GM18873 (cell line): ENCODE results near the gene SLC1A5.
"Not testable (repeated sequence)": the region's sequence is repeated elsewhere in the genome, so short reads cannot be mapped to it uniquely, and the experiment has no call there.

ENCODE experiments used
- ATAC-seq: cut with Tn5 transposase; IDR thresholded peaks from one replicate; pipeline ENCODE4 v1.9.1; 2021; ENCODE audit warnings: mild to moderate bottlenecking, moderate library complexity, moderate number of reproducible peaks; ENCODE audit not compliant: unreplicated experiment, low FRiP score

Gene SLC1A5

DNA sequence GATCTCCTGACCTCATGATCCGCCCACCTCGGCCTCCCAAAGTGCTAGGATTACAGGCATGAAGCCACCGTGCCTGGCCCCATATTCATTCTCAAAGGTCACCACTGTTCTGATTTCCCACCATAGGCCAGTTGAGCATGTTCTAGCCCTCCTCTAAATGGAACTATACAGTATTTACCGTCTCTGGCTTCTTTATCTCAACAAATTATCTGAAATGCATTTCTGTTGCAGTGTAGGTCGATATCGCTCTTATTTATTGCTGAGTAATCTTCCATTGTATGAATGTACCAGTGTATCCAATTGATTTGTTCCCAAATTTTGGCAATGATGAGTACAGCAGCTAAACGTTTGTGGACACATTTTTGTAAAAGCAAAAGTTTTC is 15.4 kb downstream of the SLC1A5 start:
- no peak for ATAC-seq

DNA sequence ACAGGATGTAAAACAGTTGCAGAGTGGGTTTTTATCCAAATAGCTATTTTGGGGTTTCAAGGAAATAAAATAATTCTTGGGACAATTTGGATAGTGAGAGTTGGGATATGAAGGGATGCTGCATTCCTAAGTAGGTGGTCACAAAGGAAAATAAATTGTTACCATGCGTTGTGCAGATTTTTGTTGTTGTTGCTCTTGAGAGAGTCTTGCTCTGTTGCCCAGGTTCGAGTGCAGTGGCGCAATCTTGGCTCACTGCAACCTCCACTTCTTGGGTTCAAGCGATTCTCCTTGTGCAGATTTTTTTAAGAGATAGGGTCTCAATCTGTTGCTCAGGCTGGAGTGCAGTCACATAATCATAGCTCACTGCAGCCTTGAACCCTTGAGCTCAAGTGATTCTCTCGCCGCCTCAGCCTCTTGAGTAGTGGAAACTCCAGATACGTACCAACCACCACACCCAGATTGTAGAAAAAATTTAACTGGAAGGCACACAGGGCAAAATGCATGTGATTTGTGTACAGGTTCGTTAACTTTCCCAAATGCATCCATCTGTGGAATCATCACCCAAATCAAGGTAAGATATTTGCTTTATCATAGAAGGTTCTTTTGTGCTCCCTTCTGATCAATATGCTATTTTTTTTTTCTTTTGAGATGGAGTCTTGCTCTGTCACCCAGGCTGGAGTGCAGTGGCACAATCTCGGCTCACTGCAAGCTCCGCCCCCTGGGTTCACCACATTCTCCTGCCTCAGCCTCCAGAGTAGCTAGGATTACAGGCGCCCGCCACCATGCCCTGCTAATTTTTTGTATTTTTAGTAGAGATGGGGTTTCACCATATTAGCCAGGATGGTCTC is 16.0 kb downstream of the SLC1A5 start:
- ATAC-seq, result no peak

DNA sequence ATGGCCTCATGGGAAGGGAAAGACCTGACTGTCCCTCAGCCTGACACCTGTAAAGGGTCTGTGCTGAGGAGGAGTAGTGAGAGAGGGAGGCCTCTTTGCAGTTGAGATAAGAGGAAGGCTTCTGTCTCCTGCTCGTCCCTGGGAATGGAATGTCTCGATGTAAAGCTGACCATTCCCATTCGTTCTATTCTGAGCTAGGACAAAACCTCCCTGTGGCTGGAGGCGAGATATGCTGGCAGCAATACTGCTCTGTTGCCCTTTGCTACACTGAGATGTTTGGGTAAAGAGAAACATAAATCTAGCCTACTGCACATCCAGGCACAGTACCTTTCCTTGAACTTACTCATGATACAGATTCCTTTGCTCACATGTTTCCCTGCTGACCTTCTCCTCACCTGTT is 19.6 kb downstream of the SLC1A5 start:
- ATAC-seq, result not testable (repeated sequence)

DNA sequence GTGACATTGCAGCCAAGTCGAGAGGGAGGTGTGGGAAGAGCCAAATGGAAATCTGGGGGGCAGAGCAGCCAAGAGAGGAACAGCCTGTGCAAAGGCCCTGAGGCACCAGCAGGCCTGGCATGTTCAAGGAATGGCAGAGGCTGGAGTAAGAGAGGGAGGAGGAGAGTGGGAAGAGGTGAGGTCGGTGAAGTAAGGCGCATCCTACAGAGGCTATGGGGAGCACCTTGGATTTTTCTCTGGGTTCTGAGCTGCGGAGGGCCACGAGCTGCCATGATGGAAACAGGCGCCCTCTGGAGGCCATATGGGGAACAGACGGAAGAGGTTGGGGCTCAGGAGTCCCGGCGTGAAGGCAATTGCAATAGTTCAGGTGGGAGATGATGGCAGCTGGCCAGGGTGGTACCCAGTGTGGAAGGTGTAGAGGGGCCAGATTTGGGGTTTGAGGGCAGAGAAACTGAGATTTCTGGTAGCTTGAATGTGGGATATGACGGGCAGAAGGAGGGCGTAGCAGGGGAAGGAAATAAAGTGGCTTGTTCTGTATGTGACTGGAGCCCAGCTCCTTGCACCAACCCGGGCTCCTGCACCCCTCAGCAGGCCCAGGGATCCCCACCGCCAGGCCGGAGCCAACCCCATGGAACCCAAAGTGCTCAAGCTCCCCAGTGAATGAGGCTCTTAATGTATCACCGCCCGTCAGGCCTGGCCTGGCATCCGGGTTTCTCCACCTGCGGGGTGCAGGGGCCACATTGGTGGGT is 21.7 kb downstream of the SLC1A5 start:
- ATAC-seq, result no peak

DNA sequence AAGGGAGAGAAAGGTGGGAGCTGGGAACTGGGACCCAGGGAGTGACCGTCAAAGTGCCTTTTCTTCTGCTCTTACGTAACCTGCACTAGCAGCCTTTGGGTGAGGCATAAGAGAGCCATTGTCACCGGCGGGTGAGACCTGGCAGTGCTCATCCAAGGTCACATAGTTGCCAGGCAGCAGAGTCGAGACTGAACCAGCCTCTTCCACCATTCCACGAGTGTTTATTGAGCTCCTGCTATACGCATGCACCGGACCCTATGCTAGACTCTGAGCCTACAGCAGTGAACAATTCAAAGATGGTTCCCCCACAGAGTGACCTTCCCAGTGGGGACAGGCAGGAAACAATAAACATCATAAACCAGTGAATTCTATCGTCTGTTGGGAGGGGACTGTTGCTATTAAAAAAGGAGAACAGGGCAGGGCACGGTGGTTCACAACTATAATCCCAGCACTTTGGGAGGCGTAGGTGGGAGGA is 23.5 kb downstream of the SLC1A5 start:
- ATAC-seq, result no peak

DNA sequence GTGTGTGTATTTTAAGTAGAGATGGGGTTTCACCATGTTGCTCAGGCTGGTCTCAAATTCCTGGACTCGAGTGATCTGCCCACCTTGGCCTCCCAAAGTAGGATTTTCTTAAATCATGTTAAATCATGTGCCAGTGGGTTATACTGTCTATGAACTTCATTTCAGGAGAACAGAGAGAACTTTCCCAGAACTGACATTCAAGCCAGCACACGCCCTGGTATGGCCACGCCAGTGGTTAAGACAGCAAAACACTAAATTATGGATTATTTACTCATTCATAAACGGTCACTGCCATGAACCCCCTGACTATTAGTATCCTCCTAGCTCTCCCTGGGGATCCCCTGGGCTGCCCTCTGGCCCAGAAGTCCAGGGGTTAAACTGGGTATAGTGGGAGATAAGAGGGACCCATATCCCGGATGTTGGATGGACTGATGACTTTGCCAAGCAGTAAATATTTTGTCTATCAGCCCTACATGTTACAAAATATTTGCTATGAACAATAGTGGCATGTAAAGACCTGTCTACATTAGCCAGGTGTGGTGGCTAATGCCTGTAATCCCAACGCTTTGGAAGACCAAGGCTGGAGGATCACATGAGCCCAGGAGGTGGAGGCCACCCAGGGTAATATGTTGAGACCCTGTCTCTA is 26.0 kb downstream of the SLC1A5 start:
- ATAC-seq, result no peak

DNA sequence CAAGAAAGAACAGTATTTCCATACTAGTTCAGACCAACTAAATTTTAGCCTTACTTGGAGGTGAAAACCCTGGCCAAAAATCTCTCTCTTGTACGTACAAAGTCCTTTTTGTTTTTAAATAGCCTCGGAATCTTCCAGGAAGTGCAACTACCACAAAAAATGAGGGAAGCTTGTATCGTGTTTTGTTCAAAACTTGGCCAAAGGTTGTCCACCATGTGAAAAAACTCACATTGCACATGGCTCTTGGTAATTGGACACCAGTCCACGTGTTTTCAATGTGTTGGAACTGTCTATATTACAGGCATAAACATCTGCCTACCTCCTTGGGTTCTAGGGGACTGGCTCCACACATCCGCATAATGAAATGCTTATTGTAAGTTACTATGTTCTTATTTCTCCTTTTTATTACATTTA is 27.0 kb downstream of the SLC1A5 start:
- ATAC-seq, result no peak

DNA sequence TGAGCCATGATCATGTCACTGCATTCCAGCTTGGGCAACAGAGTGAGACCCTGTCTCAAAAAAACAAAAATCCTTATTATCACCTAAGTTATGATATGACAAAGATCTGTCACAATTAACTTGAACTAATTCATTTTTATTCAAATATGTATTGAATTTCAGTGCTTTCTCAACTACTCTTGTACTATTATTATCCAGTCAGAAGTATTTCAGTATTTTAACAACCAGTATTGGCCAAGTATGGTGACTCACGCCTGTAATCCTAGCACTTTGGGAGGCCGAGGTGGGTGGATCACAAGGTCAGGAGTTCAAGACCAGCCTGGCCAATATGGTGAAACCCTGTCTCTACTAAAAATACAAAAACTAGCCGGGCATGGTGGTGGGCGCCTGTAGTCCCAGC is 27.5 kb downstream of the SLC1A5 start:
- not testable (repeated sequence) for ATAC-seq

DNA sequence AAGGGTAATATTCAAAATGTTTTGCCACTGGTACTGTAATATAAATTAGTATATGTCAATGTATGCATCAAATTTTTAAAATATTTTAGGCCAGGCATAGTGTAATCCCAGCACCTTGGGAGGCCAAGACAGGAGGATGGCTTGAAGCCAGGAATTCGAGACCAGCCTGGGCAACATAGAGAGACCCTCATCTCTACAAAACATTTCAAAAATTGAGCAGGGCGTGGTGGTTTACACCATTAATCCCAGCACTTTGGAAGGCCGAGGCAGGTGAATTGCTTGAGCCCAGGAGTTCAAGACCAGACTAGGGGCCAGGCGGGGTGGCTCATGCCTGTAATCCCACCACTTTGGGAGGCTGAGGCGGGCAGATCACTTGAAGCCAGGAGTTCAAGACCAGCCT is 28.0 kb downstream of the SLC1A5 start:
- no peak for ATAC-seq

DNA sequence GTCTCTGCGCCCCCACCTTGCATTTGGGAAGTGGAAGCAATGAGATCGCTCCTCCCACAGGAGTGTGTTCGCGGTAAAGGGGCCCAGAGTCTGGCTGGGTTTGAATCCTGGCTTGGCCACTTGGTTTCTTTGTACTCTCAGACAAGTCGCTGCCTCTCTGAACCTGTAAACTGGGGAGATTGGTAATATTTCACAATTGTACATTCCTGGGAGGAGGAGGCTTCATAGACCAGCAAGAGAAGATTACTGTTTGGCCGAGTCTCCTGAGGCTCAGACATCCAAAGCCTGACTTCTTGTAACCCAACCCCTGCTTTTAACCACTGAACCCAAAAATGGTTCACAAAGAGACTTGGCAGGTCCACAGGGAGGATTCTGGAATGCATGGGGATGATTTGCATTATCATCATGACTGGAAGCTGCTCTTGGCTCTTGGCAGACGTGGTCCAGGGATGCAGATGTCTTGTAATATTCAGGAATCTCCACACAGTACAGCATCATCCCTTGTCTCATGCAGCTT is 28.5 kb downstream of the SLC1A5 start:
- no peak for ATAC-seq

DNA sequence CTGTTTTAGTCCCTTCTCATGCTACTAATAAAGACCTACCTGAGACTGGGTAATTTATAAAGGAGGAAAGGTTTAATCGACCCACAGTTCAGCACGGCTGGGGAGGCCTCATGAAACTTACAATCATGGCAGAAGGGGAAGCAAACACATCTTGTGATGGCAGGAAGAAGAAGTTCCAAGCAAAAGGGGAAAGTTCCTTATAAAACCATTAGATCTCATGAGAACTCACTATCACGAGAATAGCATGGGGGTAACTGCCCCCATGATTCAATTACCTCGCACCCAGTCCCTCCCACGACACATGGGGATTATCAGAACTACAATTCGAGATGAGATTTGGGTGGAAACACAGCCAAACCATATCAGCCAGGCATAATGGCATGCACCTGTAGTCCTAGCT is 29.2 kb downstream of the SLC1A5 start:
- no peak for ATAC-seq

DNA sequence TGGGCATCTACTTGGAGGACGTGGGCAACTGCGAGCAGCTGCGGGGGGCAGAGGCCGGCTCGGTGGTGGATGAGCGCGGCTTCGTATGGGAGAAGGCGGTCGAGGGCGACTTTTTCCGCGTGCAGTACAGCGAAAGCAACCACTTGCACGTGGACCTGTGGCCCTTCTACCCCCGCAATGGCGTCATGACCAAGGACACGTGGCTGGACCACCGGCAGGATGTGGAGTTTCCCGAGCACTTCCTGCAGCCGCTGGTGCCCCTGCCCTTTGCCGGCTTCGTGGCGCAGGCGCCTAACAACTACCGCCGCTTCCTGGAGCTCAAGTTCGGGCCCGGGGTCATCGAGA is 31.9 kb downstream of the SLC1A5 start:
- ATAC-seq, result no peak

DNA sequence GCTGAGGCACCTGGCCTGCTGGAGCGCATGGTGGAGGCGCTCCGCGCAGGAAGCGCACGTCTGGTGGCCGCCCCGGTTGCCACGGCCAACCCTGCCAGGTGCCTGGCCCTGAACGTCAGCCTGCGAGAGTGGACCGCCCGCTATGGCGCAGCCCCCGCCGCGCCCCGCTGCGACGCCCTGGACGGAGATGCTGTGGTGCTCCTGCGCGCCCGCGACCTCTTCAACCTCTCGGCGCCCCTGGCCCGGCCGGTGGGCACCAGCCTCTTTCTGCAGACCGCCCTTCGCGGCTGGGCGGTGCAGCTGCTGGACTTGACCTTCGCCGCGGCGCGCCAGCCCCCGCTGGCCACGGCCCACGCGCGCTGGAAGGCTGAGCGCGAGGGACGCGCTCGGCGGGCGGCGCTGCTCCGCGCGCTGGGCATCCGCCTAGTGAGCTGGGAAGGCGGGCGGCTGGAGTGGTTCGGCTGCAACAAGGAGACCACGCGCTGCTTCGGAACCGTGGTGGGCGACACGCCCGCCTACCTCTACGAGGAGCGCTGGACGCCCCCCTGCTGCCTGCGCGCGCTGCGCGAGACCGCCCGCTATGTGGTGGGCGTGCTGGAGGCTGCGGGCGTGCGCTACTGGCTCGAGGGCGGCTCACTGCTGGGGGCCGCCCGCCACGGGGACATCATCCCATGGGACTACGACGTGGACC is 32.4 kb downstream of the SLC1A5 start:
- ATAC-seq, result no peak

DNA sequence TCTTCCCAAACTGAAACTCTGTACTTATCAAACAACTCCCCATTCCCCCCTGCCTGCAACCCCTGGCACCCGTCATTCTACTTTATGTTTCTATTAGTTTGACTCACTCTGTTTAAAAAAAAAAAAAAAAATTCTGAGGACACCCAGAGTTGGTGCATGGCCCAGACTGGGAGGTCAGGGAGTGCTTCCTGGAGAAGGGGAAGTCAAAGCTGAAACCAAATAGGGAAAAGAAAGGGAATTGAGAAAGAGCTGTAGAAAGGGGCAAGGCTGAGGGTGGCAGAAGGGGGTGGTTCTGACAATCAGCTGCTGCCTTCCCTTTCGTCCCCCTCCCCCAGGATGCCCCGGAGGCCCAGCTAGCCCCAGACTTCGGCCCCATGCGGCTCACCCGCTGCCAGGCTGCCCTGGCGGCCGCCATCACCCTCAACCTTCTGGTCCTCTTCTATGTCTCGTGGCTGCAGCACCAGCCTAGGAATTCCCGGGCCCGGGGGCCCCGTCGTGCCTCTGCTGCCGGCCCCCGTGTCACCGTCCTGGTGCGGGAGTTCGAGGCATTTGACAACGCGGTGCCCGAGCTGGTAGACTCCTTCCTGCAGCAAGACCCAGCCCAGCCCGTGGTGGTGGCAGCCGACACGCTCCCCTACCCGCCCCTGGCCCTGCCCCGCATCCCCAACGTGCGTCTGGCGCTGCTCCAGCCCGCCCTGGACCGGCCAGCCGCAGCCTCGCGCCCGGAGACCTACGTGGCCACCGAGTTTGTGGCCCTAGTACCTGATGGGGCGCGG is 33.1 kb downstream of the SLC1A5 start:
- no peak for ATAC-seq

DNA sequence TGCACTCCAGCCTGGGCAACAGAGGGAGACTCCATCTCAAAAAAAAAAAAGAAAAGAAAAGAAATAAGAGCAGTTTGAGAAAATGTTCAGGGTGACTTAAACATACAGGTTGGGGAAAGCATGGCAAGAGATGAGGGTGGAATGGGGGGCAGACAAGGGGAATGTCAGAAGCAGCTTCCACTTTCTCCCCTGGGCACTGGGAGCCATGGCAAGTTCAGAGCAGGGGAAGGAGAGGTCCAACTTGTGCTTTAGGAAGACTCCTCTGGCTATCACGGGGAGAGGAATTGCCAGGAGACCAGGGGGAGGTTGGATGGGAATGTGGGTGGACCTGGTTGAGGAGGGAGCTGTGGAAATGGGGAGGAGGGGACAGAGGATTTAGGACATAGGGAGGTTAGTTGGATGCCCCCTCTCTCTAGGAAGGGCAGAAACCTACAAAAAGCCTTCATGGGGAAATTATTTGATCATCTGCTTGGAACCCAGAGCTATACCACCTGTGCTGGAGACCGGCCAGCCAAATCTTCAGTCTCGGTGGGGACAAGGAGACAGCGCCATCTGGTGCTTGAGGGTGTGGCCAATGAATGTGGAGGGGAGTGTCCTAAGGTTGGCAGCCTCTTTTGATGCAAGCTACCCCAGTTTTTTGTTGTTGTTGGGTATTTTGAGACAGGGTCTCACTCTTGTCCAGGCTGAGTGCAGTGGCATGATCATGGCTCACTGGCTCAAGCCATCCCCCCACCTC is 34.8 kb downstream of the SLC1A5 start:
- no peak for ATAC-seq

DNA sequence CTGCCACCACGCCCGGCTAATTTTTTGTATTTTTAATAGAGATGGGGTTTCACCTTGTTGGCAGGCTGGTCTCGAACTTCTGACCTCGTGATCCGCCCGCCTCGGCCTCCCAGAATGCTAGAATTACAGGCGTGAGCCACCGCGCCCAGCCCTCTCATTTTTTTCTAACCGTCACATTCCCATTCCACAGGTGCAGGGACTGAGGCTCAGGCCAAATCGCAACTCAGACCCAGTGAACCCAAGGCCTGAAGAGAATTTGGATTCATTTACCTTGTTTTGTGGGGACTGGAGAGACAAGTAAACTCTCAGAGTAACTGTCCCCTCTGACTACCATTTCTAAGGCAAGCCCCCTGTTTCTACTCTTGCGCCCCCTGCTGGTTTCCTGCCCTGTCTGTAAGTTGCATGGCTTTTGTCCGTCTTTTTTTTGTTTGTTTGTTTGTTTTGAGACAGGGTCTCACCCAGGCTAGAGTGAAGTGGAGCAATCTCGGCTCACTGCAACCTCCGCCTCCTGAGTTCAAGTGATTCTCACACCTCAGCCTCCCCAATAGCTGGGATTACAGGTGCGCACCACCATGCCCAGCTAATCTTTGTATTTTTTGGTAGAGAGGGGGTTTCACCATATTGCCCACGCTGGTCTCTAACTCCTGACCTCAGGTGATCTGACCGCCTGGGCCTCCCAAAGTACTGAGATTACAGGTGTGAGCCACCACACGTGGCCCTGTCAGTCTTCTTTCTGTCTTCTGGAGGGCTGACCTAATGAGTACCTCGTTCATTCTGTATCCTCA is 39.9 kb downstream of the SLC1A5 start:
- no peak for ATAC-seq

DNA sequence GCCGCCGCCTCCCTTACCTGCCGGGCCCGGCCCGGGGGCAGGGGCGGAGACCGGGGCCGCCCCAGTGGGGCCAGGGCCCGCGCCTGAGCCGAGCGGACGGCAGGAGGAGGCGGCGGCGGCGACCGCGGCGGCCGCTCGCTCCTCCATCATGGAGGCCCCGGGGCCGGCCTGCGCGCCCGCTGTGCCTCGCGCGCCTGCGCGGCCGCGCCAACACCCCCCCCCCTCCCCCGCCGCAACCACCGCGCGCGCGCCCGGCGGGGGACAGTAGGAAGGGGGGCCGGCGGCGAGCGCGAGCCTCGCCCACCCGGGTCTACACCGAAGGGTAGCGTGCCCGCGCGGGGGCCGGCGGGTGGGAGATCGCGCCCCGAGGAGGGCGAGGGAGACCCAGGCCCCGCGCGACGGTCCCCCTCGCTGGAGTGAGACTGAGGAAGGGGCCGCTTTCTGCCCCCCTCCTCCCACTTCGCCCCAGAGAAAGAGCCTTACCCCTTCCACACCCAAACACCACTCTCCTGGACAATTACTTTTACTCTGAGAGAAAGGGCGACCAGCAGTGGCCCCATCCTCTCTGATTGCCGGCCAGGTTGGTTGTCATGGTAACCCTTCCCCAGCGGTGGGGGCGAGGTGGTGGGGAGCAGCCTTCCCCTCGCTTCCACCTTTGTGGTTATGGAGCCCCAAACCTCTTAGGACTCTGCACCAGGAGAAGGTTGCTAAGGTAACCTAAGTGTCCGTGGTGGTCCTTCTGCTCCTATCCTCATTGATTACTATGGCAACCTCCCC is 41.9 kb downstream of the SLC1A5 start, which contains the start of gene STRN4:
TSS of gene STRN4 (minus strand) at position 170 of the 777 bp plus-strand sequence. CDS start at position 150, 20 bp downstream.
- no peak for ATAC-seq
